Mononuclear cell (primary cell): ENCODE results near the gene SPCS1. TPM values are rescaled to one million over a fixed set of nuclear protein-coding genes. Genes with fewer than 3 reads are reported as not detected.
"Not testable (repeated sequence)": the region's sequence is repeated elsewhere in the genome, so short reads cannot be mapped to it uniquely, and the experiment has no call there.

Source experiments
- H3K27me3 ChIP-seq: 2 replicates; pipeline ENCODE4 v1.6.0; 2011; ENCODE audit warnings: low read length, control low read depth; ENCODE audit not compliant: insufficient read depth
- H3K4me1 ChIP-seq: 2 replicates; pipeline ENCODE4 v1.5.1; 2011; ENCODE audit warnings: mild to moderate bottlenecking, low read length, control low read depth; ENCODE audit not compliant: insufficient read depth
- H3K4me3 ChIP-seq: 2 replicates; pipeline ENCODE4 v1.5.1; 2011; ENCODE audit warnings: mild to moderate bottlenecking, low read length, moderate library complexity
- H3K9me3 ChIP-seq: 2 replicates; pipeline ENCODE4 v1.5.1; 2011; ENCODE audit warnings: low read depth, mild to moderate bottlenecking, control low read depth, low read length
- total RNA-seq: library from RNA; depleted of rRNA; stranded (reverse); fragments of >200 nt; gene quantifications from one replicate; pipeline ENCODE4 v1.2.3, GENCODE V29; 2012

SPCS1 gene
- total RNA-seq, 1 donor, result 44.7 TPM

DNA sequence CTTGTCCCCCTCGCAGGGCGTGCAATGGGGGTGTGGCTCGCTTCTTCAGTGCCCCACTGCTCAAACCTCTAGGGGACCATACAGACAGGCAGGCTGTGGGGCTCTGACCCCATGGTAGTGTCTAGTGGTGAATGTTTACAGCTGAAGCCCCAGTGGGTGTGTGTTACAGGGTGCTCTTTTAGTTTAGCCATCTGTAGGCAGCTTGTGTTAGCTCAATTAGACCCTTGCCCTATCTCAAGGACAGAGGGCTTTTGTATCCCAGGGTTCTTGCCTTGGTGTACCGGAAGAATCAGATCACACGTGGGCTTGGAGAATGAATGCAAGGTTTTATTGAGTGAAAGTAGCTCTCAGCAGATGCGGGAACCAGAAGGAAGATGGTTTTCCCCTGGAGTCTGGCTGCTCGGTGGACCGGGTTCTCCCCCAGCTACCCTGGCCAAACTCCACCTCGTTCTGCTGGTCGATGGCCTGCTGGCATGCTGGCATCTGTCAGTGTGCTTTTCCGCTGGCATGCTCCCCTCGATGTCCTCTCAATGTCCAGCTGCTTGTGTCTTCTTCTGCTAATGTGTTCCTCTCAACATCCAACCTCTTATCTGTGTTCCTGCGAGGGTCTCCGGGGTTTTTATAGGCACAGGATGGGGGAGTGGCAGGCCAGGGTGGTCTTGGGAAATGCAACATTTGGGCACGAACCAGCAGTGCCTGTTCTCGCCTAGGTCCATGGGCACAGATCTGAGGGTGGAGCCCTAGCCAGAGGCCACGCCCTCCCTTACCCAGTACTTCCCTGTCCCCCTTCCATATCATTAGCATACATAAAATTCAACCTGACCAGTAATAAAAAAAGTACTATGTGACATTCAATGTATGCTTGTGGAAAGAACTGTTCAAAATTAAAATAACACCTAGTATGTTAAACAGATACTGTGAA is 6.6 kb downstream of the SPCS1 start:
- H3K4me1 ChIP-seq, result peaks cover 22% of the 10 kb centered on the region
- no peaks in the 10 kb centered on the region for H3K27me3 ChIP-seq
- no peak overlapping the region for H3K4me3 ChIP-seq
- H3K9me3 ChIP-seq, result no peaks in the 10 kb centered on the region

DNA sequence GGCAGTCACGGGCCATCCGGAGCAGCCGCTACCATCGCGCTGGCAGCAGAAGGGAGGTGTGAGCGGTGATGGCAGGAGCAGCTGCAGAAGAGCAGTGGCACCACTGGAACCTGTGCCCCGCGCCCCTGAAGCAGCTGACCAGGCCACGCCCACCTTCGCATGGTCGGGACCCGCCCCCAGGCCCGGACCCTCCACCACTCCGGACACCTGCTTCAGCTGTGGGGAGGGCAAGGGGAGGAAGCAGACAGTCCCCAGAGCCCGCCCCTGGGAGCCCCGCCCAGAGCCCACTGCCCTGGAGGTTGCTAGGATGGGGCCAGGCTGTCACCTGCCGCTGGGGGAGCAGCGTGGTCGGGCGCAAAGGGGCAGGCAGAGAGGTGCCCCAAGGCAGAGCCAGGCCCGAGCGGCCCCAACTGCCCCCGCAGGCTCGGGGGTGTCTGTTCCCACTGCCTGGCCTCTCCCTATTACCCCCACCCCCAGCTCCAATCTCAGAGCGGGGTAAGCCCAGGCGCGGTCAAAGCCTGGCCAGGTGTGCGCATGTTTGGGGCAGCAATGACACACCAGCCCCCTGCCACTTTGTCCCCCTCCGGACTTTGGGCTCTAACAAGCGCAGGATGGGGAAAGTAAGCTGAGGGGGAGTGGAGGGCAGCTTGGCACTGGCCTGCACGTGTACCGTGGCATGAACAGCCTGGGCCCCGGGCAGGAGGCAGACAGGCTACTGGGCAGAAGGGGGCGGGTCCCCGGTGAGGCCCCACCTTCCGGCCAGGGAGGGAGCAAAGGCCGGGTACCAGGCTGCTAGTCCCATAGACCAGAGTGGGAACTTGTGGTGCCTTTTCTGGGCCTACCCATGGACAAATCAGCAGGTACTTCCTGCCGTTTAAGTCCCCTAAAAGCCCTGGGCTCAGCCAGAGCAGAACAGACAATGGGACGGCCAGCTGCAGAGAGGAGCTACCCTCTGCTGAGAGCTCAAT is 8.7 kb downstream of the SPCS1 start:
- H3K27me3 ChIP-seq, result no peaks in the 10 kb centered on the region
- H3K4me1 ChIP-seq, result peaks cover 10% of the 10 kb centered on the region
- no peak overlapping the region for H3K4me3 ChIP-seq
- H3K9me3 ChIP-seq, result no peaks in the 10 kb centered on the region

DNA sequence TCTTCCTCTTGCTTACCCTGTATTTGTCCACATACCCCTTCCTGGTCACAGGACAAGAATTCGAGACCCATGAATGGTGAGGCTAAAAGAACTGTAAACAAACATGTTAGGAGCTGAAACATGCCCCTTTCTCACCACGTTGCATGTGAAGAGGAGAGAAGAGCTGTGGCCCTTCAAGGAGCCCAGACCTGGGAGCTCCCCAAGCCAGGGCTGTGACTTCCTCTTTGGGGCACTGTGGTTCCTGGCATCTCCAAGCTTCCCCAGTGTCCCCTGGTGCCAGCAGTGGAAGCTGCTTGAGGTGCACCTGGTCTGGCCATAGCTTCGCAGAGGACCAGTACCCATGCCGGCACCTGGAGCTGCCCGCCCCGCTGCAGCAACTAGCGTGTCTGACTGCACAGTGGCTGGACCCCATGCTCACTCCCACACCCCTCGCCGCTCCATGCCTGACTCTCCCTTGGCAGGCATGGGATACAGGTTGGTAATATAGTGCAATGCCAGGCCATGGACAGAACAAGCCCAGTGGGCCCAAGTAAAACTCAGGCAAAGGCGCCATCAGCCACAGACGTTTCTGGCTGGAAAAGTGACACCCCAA is 9.9 kb downstream of the SPCS1 start:
- Histone ChIP-seq H3K4me3 (no peak overlapping the region), H3K4me1 (peaks cover 12% of the 10 kb centered on the region)

DNA sequence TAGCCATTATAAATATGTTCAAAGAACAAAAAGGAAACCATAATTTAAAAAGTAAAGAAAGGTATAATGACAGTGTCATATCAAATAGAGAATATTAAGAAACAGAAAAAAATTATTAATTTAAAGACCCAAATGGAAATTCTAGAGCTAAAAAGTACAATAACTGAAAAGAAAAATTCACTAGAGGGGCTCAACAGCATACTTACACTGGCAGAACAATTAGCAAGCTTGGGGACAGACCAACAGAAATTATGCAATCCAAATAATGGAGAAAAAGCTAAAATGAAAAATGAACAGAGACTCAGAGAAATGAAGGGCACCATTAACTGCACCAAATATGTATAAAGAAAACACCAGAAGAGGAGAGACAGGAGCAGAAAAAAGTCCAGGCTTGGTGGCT is 13.7 kb downstream of the SPCS1 start:
- Histone ChIP-seq H3K4me1 (peaks cover 34% of the 10 kb centered on the region), H3K9me3 (no peaks in the 10 kb centered on the region), H3K27me3 (no peaks in the 10 kb centered on the region), H3K4me3 (no peak overlapping the region)

More for the DNA sequence above, 9.9 kb downstream of the SPCS1 start:
- no peaks in the 10 kb centered on the region for H3K27me3 ChIP-seq
- H3K9me3 ChIP-seq, result no peaks in the 10 kb centered on the region

DNA sequence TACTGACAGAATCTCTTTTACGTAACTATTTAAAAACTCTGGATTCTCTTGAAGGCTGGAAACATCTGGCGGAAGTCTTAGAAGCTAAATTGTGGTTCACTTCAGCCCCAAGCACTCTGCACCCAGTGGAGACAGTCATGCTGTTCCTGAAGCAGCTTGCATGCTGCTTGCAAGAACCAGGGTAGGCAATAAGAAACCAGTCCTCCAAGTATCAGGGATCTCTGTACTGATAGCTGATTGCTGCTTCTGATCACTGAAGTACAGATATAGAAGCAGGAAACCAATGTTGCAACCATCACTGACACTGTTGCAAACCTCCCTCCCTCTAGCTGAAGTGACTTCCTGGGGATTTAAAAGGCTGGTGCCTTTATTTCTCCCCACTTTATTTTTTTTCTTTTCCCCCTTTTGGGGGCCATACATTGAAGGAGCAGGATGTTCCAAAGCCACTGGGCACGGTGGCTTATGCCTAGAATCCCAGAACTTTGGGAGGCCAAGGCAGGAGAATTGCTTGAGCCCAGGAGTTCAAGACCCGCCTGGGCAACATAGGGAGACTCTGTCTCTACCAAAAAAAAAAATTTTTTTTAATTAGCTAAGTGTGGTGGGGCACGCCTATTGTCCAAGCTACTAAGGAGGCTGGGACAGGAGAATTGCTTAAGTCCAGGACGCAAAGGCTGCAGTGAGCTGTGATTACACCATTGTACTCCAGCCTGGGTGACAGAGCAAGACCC is 15.3 kb downstream of the SPCS1 start:
- peaks cover 34% of the 10 kb centered on the region for H3K4me1 ChIP-seq
- no peak overlapping the region for H3K4me3 ChIP-seq
- H3K27me3 ChIP-seq, result no peaks in the 10 kb centered on the region
- no peaks in the 10 kb centered on the region for H3K9me3 ChIP-seq

DNA sequence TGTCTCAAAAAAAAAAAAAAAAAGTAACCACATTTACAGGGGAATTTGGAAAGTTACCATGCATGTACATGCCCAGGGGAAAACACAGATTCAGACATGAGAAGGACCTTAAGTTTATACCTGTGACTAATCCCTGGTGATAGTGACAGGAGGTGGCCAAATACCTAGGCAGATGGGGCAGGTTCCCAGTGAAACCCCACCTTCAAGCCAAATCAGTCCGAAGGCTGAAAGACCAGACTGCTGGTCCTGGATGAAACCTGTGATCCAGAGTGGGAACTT is 15.8 kb downstream of the SPCS1 start:
- peaks cover 34% of the 10 kb centered on the region for H3K4me1 ChIP-seq
- H3K9me3 ChIP-seq, result no peaks in the 10 kb centered on the region
- H3K27me3 ChIP-seq, result no peaks in the 10 kb centered on the region
- H3K4me3 ChIP-seq, result no peak overlapping the region

DNA sequence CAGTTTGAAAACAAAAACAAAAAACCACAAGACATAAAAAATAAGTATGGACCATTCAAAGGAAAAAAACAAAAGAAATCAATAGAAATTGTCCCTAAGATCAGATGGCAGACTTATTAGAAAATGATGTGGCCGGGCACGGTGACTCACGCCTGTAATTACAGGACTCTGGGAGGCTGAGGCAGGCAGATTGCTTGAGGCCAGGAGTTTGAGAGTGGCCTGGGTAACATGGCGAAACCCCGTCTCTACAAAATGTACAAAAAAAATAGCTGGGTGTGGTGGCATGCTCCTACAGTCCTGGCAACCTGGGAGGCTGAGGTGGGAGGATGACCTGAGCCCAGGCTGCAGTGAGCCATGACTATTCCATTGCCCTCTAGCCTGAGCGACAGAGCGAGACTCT is 16.6 kb downstream of the SPCS1 start:
- H3K9me3 ChIP-seq, result no peaks in the 10 kb centered on the region
- no peak overlapping the region for H3K4me3 ChIP-seq
- H3K27me3 ChIP-seq, result no peaks in the 10 kb centered on the region
- peaks cover 34% of the 10 kb centered on the region for H3K4me1 ChIP-seq

DNA sequence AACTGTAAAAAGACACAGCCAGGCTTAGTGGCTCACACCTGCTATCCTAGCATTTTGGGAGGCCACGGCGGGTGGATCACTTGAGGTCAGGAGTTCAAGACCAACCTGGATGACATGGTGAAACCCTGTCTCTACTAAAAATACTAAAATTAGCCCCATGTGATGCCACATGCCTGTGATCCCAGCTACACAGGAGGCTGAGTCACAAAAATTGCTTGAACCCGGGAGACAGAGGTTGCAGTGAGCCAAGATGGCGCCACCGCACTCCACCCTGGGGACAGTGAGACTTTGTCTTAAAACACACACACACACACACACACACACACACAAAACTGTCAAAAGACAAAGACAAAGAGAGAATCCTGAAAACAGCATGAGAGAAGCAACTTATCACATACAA is 18.0 kb downstream of the SPCS1 start:
- H3K4me1 ChIP-seq, result peaks cover 34% of the 10 kb centered on the region
- no peaks in the 10 kb centered on the region for H3K9me3 ChIP-seq
- H3K4me3 ChIP-seq, result no peak overlapping the region
- H3K27me3 ChIP-seq, result no peaks in the 10 kb centered on the region

DNA sequence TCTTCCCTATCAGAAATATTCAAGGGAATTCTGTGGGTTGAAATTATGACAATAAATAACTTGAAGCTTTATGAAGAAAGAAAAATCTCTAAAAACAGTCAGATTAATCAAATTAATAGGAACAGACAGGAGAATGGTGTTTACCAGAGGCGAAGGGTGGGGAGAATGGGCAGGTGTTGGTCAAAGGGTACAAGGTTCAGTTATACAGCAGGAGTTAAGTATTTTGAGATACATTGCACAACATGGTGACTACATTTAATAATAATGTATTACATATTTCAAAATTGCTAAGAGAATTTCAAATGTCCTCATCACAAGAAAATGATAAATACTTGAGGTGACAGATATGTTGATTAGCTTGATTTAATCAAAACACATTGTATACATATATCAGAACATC is 18.6 kb downstream of the SPCS1 start:
- Histone ChIP-seq H3K4me1 (peaks cover 34% of the 10 kb centered on the region), H3K27me3 (no peaks in the 10 kb centered on the region), H3K9me3 (no peaks in the 10 kb centered on the region)

DNA sequence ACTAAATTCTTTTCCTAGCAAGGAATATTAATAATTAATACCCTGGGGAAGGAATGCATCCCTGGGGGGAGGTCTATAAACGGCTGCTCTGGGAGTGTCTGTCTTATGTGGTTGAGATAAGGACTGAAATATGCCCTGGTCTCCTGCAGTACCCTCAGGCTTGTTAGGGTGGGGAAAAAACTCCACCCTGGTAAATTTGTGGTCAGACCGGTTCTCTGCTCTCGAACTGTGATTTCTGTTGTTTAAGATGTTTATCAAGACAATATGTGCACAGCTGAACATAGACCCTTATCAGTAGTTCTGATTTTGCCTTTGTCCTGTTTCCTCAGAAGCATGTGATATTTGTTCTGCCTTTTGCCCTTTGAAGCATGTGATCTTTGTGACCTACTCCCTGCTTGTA is 22.8 kb downstream of the SPCS1 start:
- H3K4me3 ChIP-seq, H3K27me3 ChIP-seq, H3K4me1 ChIP-seq: not testable (repeated sequence)
- H3K9me3 ChIP-seq, result peaks cover 12% of the 10 kb centered on the region

More for the DNA sequence above, 18.6 kb downstream of the SPCS1 start:
- H3K4me3 ChIP-seq, result no peak overlapping the region

DNA sequence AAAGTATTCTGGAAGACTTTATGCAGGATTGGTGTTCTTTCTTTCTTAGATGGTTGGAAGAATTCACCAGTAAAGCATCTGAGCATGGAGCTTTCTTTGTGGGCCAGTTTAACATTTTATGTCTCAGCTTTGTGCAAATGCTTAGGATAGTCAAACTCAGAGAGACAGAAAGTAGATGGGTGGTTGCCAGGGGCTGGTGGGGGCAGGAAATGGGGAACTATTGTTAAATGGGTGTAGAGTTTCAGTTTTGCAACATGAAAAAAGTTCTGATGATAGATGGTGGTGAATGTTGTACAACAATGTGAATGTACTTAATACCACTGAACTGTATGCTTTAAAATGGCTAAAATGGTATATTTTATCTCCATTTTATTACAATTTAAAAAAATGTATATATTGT is 24.8 kb downstream of the SPCS1 start:
- peaks cover 12% of the 10 kb centered on the region for H3K9me3 ChIP-seq
- H3K27me3 ChIP-seq, result no peaks in the 10 kb centered on the region
- H3K4me3 ChIP-seq, result no peak overlapping the region
- H3K4me1 ChIP-seq, result no peaks in the 10 kb centered on the region

DNA sequence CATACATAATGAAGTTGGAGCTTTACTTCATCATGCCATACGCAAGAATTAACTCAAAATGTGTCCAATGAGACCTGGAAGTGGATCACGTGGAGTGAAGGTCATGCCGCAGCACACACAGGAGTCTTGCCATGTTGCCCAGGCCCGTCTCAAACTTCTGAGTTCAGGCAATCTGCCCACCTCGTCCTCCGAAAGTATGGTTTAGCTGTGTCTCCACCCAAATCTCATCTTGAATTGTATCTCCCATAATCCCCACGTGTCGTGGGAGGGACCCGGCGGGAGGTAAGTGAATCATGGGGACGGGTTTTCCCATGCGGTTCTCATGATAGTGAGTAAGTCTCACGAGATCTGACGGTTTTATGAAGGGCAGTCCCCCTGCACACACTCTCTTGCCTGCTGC is 25.7 kb downstream of the SPCS1 start:
- peaks cover 12% of the 10 kb centered on the region for H3K9me3 ChIP-seq
- H3K27me3 ChIP-seq, result no peaks in the 10 kb centered on the region
- no peaks in the 10 kb centered on the region for H3K4me1 ChIP-seq
- no peak overlapping the region for H3K4me3 ChIP-seq

DNA sequence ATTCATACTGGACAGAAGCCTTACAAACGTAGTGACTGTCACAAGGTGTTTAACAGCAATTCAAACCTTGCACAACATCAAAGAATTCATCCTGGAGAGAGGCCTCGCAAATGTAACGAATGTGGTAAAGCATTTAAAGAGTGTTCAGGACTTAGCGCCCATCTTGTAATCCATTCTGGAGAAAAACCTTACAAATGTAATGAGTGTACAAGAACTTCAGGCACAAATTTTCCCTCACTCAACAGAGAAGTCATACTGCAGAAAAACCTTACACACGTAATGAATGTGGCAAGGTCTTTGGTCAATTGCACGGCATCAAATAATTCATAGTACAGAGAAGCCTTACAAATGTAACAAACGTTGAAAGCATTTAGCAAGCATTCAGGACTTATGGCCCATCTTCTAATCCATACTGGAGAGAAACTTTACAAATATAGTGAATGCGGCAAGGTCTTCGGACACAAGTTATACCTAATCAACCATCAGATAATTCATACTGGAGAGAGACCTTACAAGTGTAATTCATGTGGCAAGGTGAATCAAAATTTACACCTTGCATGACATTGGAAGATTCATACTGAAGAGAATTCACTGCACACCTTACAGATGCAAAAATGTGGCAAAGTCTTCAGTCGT is 27.5 kb downstream of the SPCS1 start:
- Histone ChIP-seq H3K4me1 (no peaks in the 10 kb centered on the region), H3K9me3 (peaks cover 12% of the 10 kb centered on the region), H3K27me3 (no peaks in the 10 kb centered on the region), H3K4me3 (no peak overlapping the region)

DNA sequence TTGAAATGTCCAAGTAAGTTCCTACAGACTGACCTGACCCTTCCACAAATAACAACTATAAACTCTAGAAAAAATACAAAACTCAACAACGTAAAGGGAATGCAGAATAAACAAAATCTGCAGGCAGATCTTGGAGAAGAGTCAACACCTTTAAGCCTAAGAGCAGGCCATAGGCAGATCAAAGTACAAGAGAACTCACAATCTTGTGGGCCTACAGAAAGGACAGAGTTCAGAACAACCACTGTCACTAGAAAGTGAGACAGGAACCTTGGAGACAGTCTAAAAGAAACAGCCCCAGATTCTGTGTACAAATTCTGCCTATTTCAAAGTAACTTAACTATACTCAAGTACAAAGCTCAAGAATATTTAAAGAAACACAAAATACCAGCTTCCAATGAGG is 33.8 kb downstream of the SPCS1 start:
- Histone ChIP-seq H3K9me3 (no peaks in the 10 kb centered on the region), H3K4me3 (no peak overlapping the region), H3K27me3 (no peaks in the 10 kb centered on the region), H3K4me1 (no peaks in the 10 kb centered on the region)
